Measurements from ENCODE around the gene GAS2L2.
A peak's percentile ranks its signal among the peaks of the same experiment; 100 is the strongest.
"Not testable (repeated sequence)": the region's sequence is repeated elsewhere in the genome, so short reads cannot be mapped to it uniquely, and the experiment has no call there.

GAS2L2 gene

GRCh38 chr17:35730400-35731005, 22.5 kb downstream of the GAS2L2 start:
- FAIRE-seq (no peak), DNase-seq (ENCODE audit: low spot score) (no peak)

GRCh38 chr17:35729405-35729833, 23.6 kb downstream of the GAS2L2 start:
- FAIRE-seq (no peak), DNase-seq (ENCODE audit: low spot score) (no peak)

GRCh38 chr17:35728551-35728950, 24.5 kb downstream of the GAS2L2 start:
- DNase-seq (ENCODE audit: low spot score) (no peak), FAIRE-seq (no peak)

GRCh38 chr17:35727635-35728034, 25.4 kb downstream of the GAS2L2 start:
- FAIRE-seq (no peak), DNase-seq (ENCODE audit: low spot score) (no peak)

GRCh38 chr17:35726953-35727460, 26.0 kb downstream of the GAS2L2 start:
- DNase-seq (ENCODE audit: low spot score) (no peak), FAIRE-seq (no peak)

GRCh38 chr17:35726127-35726952, 26.7 kb downstream of the GAS2L2 start:
- no peak for FAIRE-seq

GRCh38 chr17:35725802-35726126, 27.3 kb downstream of the GAS2L2 start:
- no peak for DNase-seq (ENCODE audit: low spot score)
- no peak for FAIRE-seq

More at GRCh38 chr17:35726127-35726952, 26.7 kb downstream of the GAS2L2 start:
- peak; percentile 71 for DNase-seq (ENCODE audit: low spot score)

GRCh38 chr17:35725058-35725457, 28.0 kb downstream of the GAS2L2 start:
- FAIRE-seq, result no peak
- DNase-seq (ENCODE audit: low spot score), result no peak

- no peak for FAIRE-seq
- no peak for DNase-seq (ENCODE audit: low spot score)
Observed at GRCh38 chr17:35723735-35724134, 29.3 kb downstream of the GAS2L2 start.

- DNase-seq (ENCODE audit: low spot score) (no peak), FAIRE-seq (no peak)
Observed at GRCh38 chr17:35717475-35717874, 35.6 kb downstream of the GAS2L2 start.

GRCh38 chr17:35716897-35717465, 36.1 kb downstream of the GAS2L2 start:
- FAIRE-seq (no peak), DNase-seq (ENCODE audit: low spot score) (no peak)

GRCh38 chr17:35716173-35716572, 36.9 kb downstream of the GAS2L2 start:
- no peak for DNase-seq (ENCODE audit: low spot score)

GRCh38 chr17:35715416-35715815, 37.6 kb downstream of the GAS2L2 start:
- DNase-seq (ENCODE audit: low spot score) (no peak), FAIRE-seq (no peak)

More at GRCh38 chr17:35716173-35716572, 36.9 kb downstream of the GAS2L2 start:
- no peak for FAIRE-seq

- FAIRE-seq, result no peak
- no peak for DNase-seq (ENCODE audit: low spot score)
Observed at GRCh38 chr17:35714988-35715387, 38.1 kb downstream of the GAS2L2 start.

GRCh38 chr17:35713069-35713728, 39.8 kb downstream of the GAS2L2 start:
- no peak for DNase-seq (ENCODE audit: low spot score)
- FAIRE-seq, result no peak

GRCh38 chr17:35710950-35711349, 42.1 kb downstream of the GAS2L2 start:
- no peak for FAIRE-seq

GRCh38 chr17:35709874-35710273, 43.2 kb downstream of the GAS2L2 start:
- no peak for DNase-seq (ENCODE audit: low spot score)
- no peak for FAIRE-seq

More at GRCh38 chr17:35710950-35711349, 42.1 kb downstream of the GAS2L2 start:
- no peak for DNase-seq (ENCODE audit: low spot score)

GRCh38 chr17:35708951-35709350, 44.1 kb downstream of the GAS2L2 start:
- DNase-seq (ENCODE audit: low spot score) (no peak), FAIRE-seq (no peak)

GRCh38 chr17:35708149-35708548, 44.9 kb downstream of the GAS2L2 start:
- no peak for FAIRE-seq
- DNase-seq (ENCODE audit: low spot score), result no peak

- DNase-seq (ENCODE audit: low spot score), result no peak
Observed at GRCh38 chr17:35705705-35706104, 47.3 kb downstream of the GAS2L2 start.

GRCh38 chr17:35705230-35705629, 47.8 kb downstream of the GAS2L2 start:
- DNase-seq (ENCODE audit: low spot score) (no peak), FAIRE-seq (no peak)

More at GRCh38 chr17:35705705-35706104, 47.3 kb downstream of the GAS2L2 start:
- FAIRE-seq, result no peak

GRCh38 chr17:35703308-35703707, 49.7 kb downstream of the GAS2L2 start:
- FAIRE-seq; DNase-seq (ENCODE audit: low spot score): not testable (repeated sequence)
